ENCODE measurements around the gene ZRANB1.

GRCh38 chr10:125004571-125005311 lies 62.8 kb downstream of the ZRANB1 start:
- TF ChIP-seq TARDBP (IDR thresholded peaks at IDR 0.05) = no peak
- TF ChIP-seq, protein P1, sequence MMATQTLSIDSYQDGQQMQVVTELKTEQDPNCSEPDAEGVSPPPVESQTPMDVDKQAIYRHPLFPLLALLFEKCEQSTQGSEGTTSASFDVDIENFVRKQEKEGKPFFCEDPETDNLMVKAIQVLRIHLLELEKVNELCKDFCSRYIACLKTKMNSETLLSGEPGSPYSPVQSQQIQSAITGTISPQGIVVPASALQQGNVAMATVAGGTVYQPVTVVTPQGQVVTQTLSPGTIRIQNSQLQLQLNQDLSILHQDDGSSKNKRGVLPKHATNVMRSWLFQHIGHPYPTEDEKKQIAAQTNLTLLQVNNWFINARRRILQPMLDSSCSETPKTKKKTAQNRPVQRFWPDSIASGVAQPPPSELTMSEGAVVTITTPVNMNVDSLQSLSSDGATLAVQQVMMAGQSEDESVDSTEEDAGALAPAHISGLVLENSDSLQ (IDR thresholded peaks at IDR 0.05) = no peak
- TF ChIP-seq ZNF384 (IDR thresholded peaks at IDR 0.05) = no peak
- no peak for TF ChIP-seq BHLHE40 (IDR thresholded peaks at IDR 0.05; ENCODE audit: borderline replicate concordance)
- TF ChIP-seq L3MBTL2 (conservative IDR thresholded peaks at IDR 0.05) = no peak
- TF ChIP-seq FOXA1 (IDR thresholded peaks at IDR 0.05) = no peak
- no peak for TF ChIP-seq HDGF (IDR thresholded peaks at IDR 0.05; ENCODE audit: borderline replicate concordance)
- TF ChIP-seq FOXM1 (IDR thresholded peaks at IDR 0.05; ENCODE audit: borderline replicate concordance) = no peak
- TF ChIP-seq FOXK2 (IDR thresholded peaks at IDR 0.05) = no peak
- TF ChIP-seq SP1 (IDR thresholded peaks at IDR 0.05) = no peak
- TF ChIP-seq LEF1 (IDR thresholded peaks at IDR 0.05; ENCODE audit: borderline replicate concordance) = no peak
- no peak for TF ChIP-seq ARNT (IDR thresholded peaks at IDR 0.05)
